Panc1 (cell line): ENCODE data around the gene CRHR2. TPM values are rescaled to one million over a fixed set of nuclear protein-coding genes. Genes with fewer than 3 reads are reported as not detected.

ENCODE experiments used
- ATAC-seq: fragments of 200-7000 bp; cut with Tn5 transposase; 2 replicates; pipeline ENCODE4 v1.9.1; 2020; ENCODE audit warnings: mild to moderate bottlenecking, moderate library complexity
- BruUV-seq: library from RNA; stranded (reverse); fragments of 400-500 nt; replicated peaks from 2 replicates; lab custom pipeline; 2021; lab: Mats Ljungman, UMichigan
- CTCF ChIA-PET: fragments of 300-600 bp; sonication (Branson Sonifier 250); formaldehyde crosslinking; loops from one replicate; lab custom pipeline; 2022; ENCODE audit warnings: antibody characterized with exemption; lab: Charles Lee
- POLR2A ChIA-PET: fragments of 300-600 bp; sonication (Branson Sonifier 250); formaldehyde crosslinking; loops from one replicate; lab custom pipeline; 2022; ENCODE audit warnings: antibody characterized with exemption; lab: Charles Lee
- DNase-seq: peaks from one replicate; pipeline ENCODE4 v3.0.0-alpha.2; 2010; ENCODE audit warnings: low read depth, low spot score
- H3K27ac ChIP-seq: 2 replicates; pipeline ENCODE4 v1.5.1; 2011; ENCODE audit warnings: mild to moderate bottlenecking, low read length, inconsistent platforms
- H3K27me3 ChIP-seq: fragments of 200-500 bp; sonication (Bioruptor generic); 2 replicates; pipeline ENCODE4 v1.6.0; 2014; ENCODE audit warnings: low read length, inconsistent platforms; ENCODE audit not compliant: control insufficient read depth, insufficient read depth
- H3K36me3 ChIP-seq: fragments of 200-500 bp; sonication (Bioruptor generic); 2 replicates; pipeline ENCODE4 v1.5.1; 2014; ENCODE audit warnings: inconsistent platforms, mild to moderate bottlenecking, low read length, moderate library complexity; ENCODE audit not compliant: control insufficient read depth, insufficient read depth
- H3K4me1 ChIP-seq: 2 replicates; pipeline ENCODE4 v1.5.1; 2011; ENCODE audit warnings: inconsistent platforms, mild to moderate bottlenecking, low read length, moderate library complexity; ENCODE audit not compliant: control insufficient read depth, insufficient read depth
- H3K4me3 ChIP-seq, 2 experiments: 2 replicates each; pipeline ENCODE4 v1.5.1; 2011 to 2012; ENCODE audit warnings: low read depth in 2 of 2, low read length in 2 of 2, mild to moderate bottlenecking in 2 of 2, inconsistent platforms in 1 of 2, moderate library complexity in 1 of 2
- H3K9me3 ChIP-seq: fragments of 200-500 bp; sonication (Bioruptor generic); 2 replicates; pipeline ENCODE4 v1.5.1; 2014; ENCODE audit warnings: low read depth, mild to moderate bottlenecking, inconsistent platforms, low read length, moderate library complexity; ENCODE audit not compliant: control insufficient read depth, insufficient read depth
- CTCF ChIP-seq: fragments of 450-650 bp; IDR thresholded peaks from 2 replicates; pipeline ENCODE4 v1.5.1; 2017; ENCODE audit warnings: mild to moderate bottlenecking
- POLR2AphosphoS5 ChIP-seq: IDR thresholded peaks from 2 replicates; pipeline ENCODE4 v1.6.1; 2012; ENCODE audit warnings: mild to moderate bottlenecking, low read depth, low read length, moderate library complexity
- REST ChIP-seq, 2 experiments: IDR thresholded peaks; 2 replicates each; pipeline ENCODE4 v1.6.1; 2011 to 2012; ENCODE audit warnings: low read depth in 2 of 2, control low read depth in 1 of 2, low read length in 1 of 2, mild to moderate bottlenecking in 1 of 2, moderate library complexity in 1 of 2; ENCODE audit not compliant: insufficient read depth in 1 of 2
- SIN3A ChIP-seq: IDR thresholded peaks from 2 replicates; pipeline ENCODE4 v1.6.1; 2012; ENCODE audit warnings: low read depth, mild to moderate bottlenecking, low read length, moderate library complexity, borderline replicate concordance; ENCODE audit not compliant: insufficient read depth
- TCF7L2 ChIP-seq: IDR thresholded peaks from 2 replicates; pipeline ENCODE4 v1.6.1; 2011; ENCODE audit warnings: mild to moderate bottlenecking, low read depth, low read length, inconsistent platforms
- in situ Hi-C: cut with HindIII; loops from 2 replicates; pipeline ENCODE4 v1.10.0; 2016; ENCODE audit warnings: low sequenced_read_pairs, low pct_unique_long_range_greater_than_20kb
- intact Hi-C: fragments of 100-400 bp; cut with micrococcal nuclease; formaldehyde crosslinking; loops from one replicate; pipeline ENCODE4 v1.10.0; 2022; ENCODE audit not compliant: unreplicated experiment
- total RNA-seq: library from RNA; stranded (reverse); gene quantifications from one replicate; pipeline ENCODE4 v1.2.1, GENCODE V29; 2021; ENCODE audit not compliant: unreplicated experiment

The CRHR2 gene
- total RNA-seq, 1 experiment from 2014 or later = not detected

GRCh38 chr7:30674876-30675275, 7.4 kb downstream of the CRHR2 start:
- TF ChIP-seq CTCF (no peak), SIN3A (no peak), POLR2AphosphoS5 (no peak), TCF7L2 (no peak), REST (IDR thresholded peaks at IDR 0.05; ENCODE audit: insufficient read depth in 1 of 2, low read depth in 2 of 2, low read length in 1 of 2) (no peak)
- Histone ChIP-seq H3K27me3 (peaks cover 19% of the 10 kb centered on the region), H3K4me1 (no peaks in the 10 kb centered on the region; the same call in 1 of the 2 replicates), H3K27ac (no peak overlapping the region), H3K36me3 (no peaks in the 10 kb centered on the region), H3K4me3 (no peak overlapping the region), H3K9me3 (no peaks in the 10 kb centered on the region)
- intact Hi-C loops = loop anchor here (10.0 kb wide), 1 partner anchor 60 kb away; no protein-coding TSS in a partner anchor
- DNase-seq (no peak), ATAC-seq (0 out of 2 replicates have a peak, but pooled peaks have one; percentile 29)
- ChIA-PET POLR2A (interaction anchor here (0.6 kb wide), 1 partner anchor 23 kb away, joined by 5 read pairs; no protein-coding TSS in a partner anchor), CTCF (interaction anchor here (0.5 kb wide), 1 partner anchor 925 kb away, joined by 4 read pairs; no protein-coding TSS in a partner anchor)
- in situ Hi-C loops = no loop called here
- BruUV-seq = no TSS peak

DNA sequence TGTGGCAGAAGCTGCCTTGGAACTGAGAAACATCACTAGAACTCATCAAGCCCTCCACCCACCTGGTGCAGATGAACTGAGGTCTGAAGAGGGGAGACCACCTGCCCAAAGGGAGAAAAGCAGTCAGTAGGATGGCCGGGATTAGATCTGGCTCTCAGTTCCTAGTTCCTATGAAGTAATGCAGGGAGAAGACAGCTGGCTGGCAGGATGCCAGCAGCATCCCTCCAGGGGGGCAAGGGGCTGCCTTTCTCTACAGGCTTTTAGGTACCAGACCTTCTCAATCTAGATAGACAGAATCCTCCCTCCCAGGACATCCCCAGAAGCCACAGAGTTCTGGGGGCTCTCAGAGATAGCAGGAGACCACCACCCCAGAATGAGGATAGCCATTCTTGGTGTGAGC, 7.8 kb downstream of the CRHR2 start:
- Histone ChIP-seq H3K36me3 (no peaks in the 10 kb centered on the region), H3K9me3 (no peaks in the 10 kb centered on the region), H3K27me3 (peaks cover 15% of the 10 kb centered on the region), H3K4me3 (no peak overlapping the region), H3K27ac (no peak overlapping the region), H3K4me1 (no peaks in the 10 kb centered on the region)
- DNase-seq (no peak), ATAC-seq (no peak)
- ChIA-PET POLR2A (no interaction called here), CTCF (interaction anchor here (0.5 kb wide), 1 partner anchor 925 kb away, joined by 4 read pairs; no protein-coding TSS in a partner anchor)
- intact Hi-C loops (loop anchor here (10.0 kb wide), 1 partner anchor 60 kb away; no protein-coding TSS in a partner anchor), in situ Hi-C loops (no loop called here)
- no TSS peak for BruUV-seq
- TF ChIP-seq SIN3A (no peak), POLR2AphosphoS5 (no peak), REST (IDR thresholded peaks at IDR 0.05; ENCODE audit: insufficient read depth in 1 of 2, low read depth in 2 of 2, low read length in 1 of 2) (no peak), CTCF (no peak), TCF7L2 (no peak)
